NCI-H2196 treated with DMSO at 0.1 percent for 48 hours (cell line): ENCODE results near the gene HNF1A.

Experiments used
- DNase-seq: peaks from one replicate; lab custom pipeline; 2025; ENCODE audit not compliant: unreplicated experiment; lab: John Stamatoyannopoulos, UW

HNF1A gene

DNA sequence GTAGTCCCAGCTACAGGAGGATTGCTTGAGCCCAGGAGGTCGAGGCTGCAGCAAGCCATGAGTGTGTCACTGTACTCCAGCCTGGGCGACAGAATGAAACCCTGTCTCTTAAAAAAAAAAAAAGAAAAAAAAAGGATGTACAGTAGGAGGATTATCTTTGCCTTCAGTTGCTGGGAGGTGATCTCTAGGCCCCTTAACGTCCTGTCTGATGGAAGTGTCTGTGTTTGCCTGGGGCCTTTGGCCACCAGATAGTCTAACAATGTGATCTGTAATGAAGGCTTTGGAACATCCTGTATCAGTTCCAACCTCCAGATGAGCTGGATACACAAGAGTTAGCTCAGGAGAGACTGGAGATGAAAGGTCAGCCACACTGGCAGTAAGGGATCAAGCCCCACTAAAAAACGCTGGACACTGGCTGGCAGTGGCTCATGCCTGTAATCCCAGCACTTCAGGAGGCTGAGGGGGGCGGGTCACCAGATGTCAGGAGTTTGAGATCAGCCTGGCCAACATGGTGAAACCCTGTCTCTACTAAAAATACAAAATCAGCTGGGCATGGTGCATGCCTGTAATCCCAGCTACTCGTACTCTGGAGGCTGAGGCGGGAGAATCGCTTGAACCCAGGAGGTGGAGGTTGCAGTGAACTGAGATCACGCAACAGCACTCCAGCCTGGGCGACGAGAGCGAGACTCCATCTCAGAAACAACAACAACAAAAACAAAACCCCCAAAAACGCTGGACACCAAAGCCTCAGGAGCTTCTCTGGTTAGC lies 19.0 kb upstream of the HNF1A start:
- no peak for DNase-seq

DNA sequence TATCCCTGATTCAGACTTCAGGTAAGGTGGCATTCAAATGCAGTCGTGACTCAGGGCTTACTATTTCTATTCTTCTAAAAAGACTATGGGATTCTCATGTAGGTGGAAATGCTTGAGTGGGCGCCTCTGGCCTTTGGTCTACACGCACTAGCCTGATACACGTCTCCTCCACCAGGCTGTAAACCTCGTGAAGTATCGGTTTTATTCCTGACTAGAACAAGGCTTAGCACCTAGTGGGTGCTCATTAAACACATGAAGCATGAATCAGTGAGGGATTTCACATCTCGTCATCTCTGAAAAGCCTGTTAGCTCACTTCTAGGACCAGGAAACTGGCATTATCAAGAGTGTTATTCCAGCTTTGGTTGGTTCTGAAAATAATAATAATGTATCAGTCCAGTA lies 17.7 kb upstream of the HNF1A start:
- DNase-seq: no peak

DNA sequence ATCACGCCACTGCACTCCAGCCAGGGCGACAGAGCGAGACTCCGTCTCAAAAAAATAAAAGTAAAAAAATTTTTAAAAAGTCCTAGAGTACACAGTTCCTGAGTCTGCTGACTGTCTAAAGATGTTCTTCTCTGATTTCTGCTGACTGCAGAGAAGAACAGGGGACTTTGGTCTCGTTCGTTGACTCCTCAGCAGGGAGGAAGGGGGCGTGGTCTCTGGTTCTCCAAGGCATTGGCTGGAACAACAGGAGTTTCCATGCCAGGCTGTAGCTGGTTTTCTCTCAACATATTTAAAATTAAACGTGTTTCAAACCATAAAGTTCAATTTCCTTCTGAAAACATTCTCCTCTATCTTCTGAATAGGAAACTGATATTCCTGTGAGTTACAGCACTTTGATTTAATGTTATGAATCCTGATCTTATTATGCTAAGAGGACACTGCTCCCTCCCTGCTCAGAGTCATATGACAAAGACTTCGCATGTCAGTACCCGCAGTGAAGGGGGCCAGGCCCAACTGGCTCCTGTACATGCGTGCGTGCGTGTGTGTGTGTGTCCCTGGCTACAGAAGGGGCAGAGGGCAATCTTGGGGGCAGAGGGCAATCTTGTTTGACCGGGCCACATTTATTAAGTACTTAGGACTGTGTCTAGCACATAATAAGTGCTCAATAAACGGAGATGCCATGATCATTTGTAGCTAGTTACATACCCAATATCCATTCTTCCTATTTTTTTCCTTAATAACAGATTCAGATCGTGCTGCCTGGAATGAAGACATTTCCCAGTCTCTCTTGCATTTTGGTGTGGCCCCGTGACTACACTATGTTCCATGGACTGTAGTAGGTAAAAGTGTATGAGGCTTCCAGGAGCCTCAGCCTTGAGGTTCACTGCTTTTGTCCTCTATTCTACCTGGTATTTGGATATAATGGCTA lies 16.5 kb upstream of the HNF1A start:
- no peak for DNase-seq

DNA sequence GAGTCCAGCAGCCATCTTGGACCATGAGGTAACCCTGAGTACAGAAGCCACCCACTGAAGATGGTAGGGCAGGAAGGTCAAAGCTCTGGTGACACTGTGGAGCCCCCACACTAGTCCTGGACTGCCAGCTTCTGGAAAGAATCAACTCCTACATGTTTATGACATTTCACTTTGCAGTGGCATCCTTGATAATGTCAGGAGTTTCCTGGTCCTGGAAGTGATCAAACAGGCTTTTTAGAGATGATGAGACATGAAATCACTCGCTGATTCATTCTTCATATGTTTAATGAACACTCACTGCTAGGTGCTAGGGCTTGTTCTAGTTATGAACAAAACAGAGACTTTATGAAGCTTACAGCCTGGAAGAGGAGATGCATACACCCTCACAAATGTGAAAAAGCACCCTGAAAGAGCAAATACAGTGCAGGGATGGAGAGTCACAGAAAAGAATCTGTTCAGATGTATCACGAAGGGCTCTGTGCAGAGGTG lies 15.8 kb upstream of the HNF1A start:
- DNase-seq: no peak

DNA sequence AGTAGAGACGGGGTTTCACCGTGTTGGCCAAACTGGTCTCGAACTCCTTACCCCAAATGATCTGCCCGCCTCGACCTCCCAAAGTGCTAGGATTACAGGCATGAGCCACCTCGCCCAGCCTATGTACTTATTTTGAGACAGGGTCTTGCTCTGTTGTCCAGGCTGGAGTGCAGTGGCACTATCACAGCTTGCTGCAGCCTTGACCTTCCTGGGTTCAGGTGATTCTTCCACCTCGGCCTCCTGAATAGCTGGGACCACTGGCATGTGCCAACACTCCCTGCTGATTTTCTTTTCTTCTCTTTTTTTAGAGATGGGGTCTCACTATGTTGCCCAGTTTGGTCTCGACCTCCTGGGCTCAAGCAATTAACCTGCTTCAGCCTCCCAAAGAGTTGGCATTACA lies 14.0 kb upstream of the HNF1A start:
- no peak for DNase-seq

DNA sequence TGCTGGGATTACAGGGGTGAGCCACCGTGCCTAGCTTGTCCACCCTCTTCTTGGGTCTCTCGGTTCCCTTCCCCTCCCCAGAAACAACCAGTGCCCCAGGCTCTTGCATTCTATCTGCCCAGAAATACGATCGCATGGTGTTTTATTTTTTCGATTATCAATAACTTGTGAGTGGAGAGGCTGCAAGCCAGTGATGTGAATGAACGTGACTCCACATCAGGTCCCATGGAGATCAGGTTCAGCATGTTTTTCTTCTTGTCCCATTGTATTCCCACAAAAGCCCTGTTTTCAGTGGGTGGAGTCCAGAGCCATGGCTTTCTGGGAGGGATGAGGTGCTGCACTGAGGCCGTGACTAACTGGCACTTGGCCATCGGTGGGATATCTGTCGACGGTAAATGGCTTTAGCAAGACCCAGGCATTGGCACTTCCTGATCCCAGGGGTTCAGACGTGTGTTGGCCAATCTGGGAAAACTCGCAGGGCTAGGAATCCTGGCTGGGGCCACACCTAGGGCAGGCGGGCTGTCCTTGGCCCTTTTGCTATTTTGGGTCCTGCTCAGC lies 12.7 kb upstream of the HNF1A start:
- no peak for DNase-seq

DNA sequence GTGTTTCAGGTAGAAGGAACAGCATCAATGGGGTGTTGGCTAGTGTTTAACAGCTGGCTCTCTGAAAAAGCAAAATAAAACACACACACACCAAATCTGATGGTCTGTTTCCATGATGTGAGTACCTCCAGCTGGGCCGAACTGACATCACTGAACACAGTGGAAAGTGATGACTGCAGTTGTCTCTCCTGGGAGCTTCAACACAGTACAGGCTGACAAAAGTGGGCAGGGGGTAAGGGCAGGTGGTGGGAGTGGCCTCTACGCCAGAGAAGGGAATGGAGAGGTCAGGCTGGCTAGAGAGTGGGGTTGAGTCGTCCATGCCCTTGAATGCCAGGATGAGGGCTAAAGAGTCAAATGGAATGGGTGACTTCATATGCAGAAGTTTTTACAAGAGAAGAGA lies 8.0 kb upstream of the HNF1A start:
- no peak for DNase-seq

DNA sequence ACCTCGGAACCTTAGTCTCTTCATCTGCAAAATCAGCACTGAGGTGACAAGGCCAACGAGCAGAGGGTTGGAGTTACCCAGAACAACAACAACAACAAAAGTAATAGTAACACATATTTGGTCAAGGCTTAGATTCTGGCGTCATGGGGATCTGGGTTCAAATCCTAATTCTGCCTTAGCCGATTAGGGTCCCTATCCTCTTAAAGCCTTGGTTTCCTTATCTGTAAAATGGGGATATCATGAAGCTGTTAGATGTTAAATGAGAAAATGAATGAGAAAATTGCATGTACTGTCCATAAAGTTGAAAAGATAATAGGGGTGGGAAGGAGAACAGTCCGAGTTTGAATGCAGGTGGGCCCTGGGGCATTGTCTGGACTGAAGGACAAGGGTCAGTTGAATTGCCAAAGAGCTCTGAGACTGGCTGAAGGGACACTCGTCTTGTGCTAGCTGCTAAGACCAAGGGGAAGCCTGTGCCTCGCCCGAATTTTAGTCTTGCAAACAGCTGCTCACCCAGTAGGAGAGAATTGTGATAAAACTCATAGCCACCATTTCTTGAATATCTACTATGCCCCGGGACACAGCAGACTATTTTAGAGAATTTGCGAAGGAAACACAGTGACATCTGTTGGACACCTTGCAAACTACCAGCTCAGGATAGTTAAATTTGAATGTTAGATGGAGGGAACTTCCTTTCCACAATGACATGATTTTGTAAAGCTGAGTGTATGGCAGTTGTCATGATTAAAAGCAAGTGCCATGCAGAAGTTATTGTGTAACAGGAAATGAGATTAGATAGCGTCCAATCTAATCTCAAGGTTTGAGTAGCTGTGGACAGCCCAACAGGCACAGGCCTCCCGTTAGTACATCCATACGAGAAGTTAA lies 6.8 kb upstream of the HNF1A start:
- peak; percentile 52 for DNase-seq

DNA sequence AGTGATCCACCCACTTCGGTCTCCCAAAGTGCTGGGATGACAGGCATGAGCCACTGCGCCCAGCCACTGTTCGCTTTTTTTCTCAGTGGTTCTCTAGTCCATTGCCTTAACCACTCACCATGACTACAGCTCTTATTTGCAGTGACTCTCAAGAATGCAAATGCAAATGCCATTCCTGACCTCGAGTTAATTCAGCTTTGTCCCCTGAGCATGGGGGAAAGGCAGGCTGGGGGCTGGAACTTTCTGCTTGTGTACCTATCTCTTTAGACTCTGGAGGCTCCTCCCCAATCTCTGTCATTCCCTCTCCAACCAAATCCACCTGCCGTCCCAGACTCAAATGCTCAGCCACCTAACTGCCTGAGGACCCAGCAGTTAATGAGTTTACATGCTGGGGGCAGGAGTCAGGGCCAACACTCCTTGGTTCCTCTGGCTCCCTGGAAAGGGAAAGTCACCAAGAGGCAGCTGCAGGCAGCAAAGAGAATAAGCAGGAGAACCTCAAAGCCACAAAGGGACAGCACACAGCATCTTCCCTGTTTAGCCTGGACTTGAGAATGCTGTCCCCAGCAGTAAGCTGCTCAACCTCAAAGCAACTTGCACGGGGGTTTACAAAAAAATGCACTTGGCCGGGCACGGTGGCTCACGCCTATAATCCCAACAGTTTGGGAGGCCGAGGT lies 5.3 kb upstream of the HNF1A start:
- DNase-seq: no peak

DNA sequence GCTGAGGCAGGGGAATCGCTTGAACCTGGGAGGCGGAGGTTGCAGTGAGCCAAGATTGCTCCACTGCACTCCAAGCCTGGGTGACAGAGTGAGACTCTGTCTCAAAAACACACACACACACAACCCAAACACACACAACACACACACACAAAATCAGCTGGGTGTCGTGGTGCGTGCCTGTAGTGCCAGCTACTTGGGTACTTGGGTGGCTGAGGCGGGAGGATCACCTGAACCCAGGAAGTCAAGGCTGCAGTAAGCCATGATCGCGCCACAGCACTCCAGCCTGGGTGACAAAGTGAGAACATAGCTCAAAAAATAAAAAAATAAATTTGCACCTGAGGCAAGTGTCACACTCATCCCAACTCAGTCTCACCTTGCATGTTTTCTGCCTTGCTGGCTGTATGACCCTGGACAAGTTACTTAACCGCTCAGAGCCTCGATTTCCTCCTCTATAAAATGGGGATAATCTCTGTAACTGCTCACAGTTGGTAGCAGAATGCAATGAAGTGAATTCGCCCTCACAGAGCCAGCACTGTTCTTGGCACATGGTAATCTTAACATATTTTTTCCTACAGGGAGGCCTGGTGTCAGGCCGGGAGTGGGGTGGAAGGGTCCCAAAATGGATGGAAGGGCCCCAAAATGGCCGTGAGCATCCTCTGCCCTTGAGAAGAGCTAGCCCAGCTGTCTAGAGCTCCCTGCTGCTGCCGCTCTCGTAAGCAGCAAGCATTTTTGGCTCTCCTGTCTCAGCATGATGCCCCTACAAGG lies 630 bp upstream of the HNF1A start:
- DNase-seq: no peak

DNA sequence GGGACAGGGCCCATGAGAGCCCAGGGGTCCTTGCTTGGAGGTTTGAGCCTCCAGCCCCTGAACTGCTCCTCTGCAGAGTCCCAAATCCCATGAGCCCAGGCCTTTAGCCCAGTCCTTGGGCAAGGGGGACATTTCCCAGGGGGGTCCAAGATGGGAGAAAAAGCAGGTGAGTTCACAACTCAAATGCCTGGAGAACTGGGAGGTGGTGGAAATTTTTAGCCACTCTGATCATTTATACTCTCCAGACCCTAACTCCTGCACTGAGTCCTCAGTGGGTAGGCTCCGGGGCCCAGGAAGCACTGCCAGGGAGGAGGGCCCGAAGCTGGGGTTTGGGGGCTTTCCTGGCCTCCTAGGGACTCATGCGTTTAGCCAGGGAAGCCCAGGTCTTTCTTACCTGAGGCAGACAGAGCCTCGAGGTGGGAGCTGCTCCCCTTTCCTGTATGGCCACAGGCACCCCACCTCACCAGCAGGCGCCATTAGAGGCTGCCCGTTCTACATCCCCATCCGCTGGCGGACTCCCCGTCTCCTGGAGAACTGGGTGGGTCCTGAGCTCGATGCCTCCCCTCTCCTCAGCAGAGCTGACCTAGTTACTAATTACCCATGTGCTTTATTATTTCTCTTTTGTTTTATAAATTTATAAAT lies 998 bp downstream of the HNF1A start:
- DNase-seq: no peak

DNA sequence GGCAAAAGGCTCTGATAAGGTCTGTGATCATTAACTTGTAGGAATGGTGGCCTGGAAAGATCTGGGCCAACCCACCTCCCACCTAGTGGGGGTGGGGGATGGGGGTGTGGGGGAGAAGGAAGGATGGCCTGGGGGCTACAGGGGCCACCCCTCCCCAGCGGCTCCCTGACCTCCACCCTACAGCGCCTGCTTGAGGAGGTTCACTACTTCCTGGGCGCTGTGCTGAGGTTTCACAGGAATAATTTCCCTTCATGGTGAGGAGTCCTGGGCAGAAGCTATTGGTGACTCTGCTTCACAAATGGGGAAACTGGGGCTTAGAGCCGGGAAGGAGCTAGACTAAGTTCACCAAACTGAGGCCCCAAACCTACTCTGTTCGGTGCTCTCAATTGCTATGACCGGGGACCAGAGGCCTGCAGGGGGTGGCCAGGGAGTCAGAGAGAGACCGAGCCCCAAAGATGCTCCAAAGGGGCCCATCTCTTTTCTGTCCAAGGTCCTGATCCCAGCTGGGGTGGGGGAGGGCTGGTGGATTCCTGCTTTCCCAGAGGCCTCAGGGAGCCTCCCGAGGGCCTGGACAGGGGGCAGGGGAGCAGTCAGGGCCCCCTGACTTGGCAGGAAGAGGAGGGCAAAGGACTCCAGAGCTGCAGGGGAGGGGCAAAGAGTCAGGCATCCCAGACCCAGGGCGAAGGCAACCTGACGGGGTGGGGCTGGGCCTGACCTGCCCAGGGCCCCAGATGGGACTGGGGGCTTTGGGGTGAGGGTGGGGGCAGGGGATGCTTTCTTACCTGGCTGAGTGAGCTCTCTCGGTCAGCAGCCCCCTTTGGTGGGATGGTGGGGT lies 1.7 kb downstream of the HNF1A start:
- no peak for DNase-seq

DNA sequence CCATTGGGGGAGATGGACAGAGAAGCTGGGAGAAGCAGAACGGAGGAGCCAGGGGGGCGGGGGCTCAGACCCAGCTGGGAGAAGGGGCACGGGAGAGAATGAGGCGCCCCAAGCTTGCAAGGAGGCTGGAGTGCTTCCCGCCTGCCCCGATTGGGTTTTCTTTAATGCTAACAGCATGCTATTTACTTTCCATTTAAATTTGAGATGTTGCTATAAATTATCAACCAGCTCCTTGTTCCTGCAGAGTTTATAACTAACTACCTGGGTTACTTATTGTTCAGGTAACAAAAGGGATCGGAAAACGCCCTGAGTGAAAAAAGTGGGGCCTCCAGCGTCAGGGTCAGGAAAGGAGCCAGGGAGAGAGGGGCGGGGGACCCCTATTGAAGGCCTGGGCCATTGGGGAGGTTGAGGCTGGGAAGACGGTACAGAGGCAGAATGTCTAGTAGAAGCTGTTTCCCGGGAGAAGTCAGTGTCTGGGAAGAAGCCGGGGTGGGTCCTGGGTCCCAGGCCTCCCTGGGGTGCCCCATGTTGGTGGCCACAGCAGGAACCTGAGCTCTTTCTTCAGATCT lies 2.5 kb downstream of the HNF1A start:
- DNase-seq: no peak

DNA sequence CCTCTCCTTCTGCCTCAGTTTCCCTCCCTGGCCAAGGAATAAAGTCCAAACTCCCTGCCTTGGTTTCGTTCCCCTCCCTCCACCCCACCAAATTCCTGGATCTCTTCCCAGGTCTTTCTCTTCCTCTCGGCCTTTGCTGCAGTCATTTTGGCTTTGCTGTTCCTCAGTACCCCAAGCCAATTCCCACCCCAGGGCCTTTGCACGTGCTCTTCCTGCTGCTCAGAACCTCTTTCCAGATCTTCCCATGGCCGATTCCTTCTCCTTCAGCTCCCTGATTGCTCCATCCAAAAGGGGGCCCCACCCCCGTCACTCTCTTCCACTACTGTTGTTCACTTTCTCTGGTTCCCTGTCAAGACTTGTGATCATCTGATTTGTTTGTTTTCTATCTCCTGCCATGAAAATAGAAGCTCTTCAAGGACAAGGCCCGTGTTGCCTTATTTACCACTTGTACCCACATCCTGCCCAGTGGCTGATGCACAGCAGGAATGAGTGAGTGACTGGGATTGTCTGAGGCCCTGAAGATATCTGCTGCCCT lies 3.1 kb downstream of the HNF1A start:
- no peak for DNase-seq

DNA sequence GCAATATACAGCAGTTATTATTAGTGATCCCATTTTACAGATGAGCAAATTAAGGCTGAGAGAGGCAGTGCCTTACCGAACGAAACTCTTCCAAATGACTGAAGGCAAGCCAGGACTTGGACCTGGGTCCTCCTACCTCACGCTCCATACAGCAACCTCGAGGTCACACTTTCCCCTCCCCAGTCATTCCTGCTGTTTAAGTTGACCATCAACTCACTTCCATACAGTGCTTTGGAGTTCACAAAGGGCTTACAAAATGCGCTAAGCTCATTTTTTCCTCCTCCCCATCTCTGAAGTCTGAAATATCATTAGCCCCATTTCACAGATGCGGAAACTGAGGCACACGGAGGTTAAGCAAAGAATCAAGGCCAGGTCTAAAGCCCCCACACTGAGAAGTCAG lies 4.3 kb downstream of the HNF1A start:
- DNase-seq: no peak

DNA sequence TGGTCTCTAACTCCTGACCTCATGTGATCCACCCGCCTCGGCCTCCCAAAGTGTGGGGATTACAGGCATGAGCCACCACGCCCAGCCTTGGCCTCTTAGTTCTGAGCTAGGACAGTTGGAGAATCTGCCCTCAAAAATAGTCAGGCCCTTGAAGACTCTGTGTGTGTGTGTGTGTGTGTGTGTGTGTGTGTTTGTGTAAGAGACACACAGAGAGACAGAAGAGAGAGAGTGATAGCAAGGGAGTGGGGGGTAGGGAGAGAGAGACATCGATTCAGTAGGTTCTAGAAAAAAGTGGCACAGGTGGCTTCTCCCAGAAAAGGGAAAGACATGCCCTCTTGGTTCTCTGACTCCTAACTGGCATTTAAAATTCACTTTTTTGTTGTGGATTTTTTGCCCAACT lies 5.4 kb downstream of the HNF1A start:
- no peak for DNase-seq

DNA sequence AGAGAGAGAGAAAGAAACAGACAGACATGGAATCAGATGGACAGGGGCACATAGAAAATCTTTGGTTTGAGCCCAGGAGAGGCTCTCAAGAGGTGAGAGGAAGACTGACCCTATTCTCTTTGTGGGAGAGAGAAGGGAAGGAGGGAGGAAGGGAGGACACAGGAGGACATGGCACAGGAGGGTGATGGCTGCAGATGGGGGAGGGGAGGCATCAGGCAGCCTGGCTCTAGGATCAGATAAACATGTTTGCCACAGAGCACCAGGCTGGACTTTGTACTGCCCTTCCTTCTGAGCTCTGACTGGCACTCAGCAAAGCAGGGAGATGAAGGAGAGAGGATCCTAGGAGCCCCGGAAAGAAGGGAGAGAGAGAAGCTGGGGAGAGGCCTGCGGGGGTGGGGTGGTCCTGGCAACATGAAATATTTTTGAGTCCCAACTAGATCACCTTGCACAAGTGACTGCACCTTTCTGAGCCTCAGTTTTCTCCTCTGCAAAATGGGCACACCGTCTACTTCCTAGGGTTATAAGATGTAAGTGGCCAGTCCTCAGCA lies 6.1 kb downstream of the HNF1A start:
- no peak for DNase-seq
